DOHH2 (cell line): ENCODE results near the gene LSM14B.

Experiments used
- H3F3A ChIP-seq: fragments of 200-600 bp; sonication (generic), shearing (Covaris generic); 2 replicates; pipeline ENCODE4 v1.6.0; 2016; ENCODE audit warnings: antibody characterized with exemption, mild to moderate bottlenecking; ENCODE audit not compliant: control insufficient read depth, insufficient read depth
- H3K27ac ChIP-seq: fragments of 200-600 bp; sonication (generic); 2 replicates; pipeline ENCODE4 v1.5.1; 2014; ENCODE audit warnings: low read depth, mild to moderate bottlenecking, low read length, moderate library complexity
- H3K27me3 ChIP-seq: fragments of 200-600 bp; sonication (generic); 2 replicates; pipeline ENCODE4 v1.6.1; 2014; ENCODE audit warnings: mild to moderate bottlenecking, low read length, mixed read lengths; ENCODE audit not compliant: control insufficient read depth
- H3K36me3 ChIP-seq: fragments of 200-600 bp; sonication (generic); 2 replicates; pipeline ENCODE4 v1.6.1; 2014; ENCODE audit warnings: mild to moderate bottlenecking, low read length, moderate library complexity, mixed read lengths; ENCODE audit not compliant: control insufficient read depth
- H3K4me1 ChIP-seq: fragments of 200-600 bp; sonication (generic); 2 replicates; pipeline ENCODE4 v1.6.1; 2014; ENCODE audit warnings: mild to moderate bottlenecking, low read length, mixed read lengths; ENCODE audit not compliant: control insufficient read depth
- H3K4me2 ChIP-seq: fragments of 200-600 bp; sonication (generic); 2 replicates; pipeline ENCODE4 v1.6.0; 2014; ENCODE audit warnings: mild to moderate bottlenecking, low read length, moderate library complexity
- H3K4me3 ChIP-seq: fragments of 200-600 bp; sonication (generic); 2 replicates; pipeline ENCODE4 v1.5.1; 2014; ENCODE audit warnings: mild to moderate bottlenecking, low read length, mixed read lengths
- H3K79me2 ChIP-seq: fragments of 200-600 bp; sonication (generic); 2 replicates; pipeline ENCODE4 v1.6.1; 2014; ENCODE audit warnings: mild to moderate bottlenecking, low read length, mixed read lengths; ENCODE audit not compliant: control insufficient read depth
- H3K9me2 ChIP-seq: fragments of 200-600 bp; sonication (generic); replicated peaks from 2 replicates; pipeline ENCODE4 v1.6.1; 2014; ENCODE audit warnings: mild to moderate bottlenecking, low read length, mixed read lengths; ENCODE audit not compliant: control insufficient read depth
- H3K9me3 ChIP-seq: fragments of 200-600 bp; sonication (generic); 2 replicates; pipeline ENCODE4 v1.6.1; 2014; ENCODE audit warnings: antibody characterized with exemption, low read length, mixed read lengths; ENCODE audit not compliant: control insufficient read depth, insufficient read depth
- H4K20me1 ChIP-seq: fragments of 200-600 bp; sonication (generic); 2 replicates; pipeline ENCODE4 v1.6.0; 2014; ENCODE audit warnings: low read depth, mild to moderate bottlenecking, antibody characterized with exemption, low read length, moderate library complexity; ENCODE audit not compliant: control insufficient read depth, insufficient read depth
- CTCF ChIP-seq: fragments of 200-600 bp; sonication (generic); IDR thresholded peaks from one replicate; pipeline ENCODE4 v1.5.1; 2014; ENCODE audit warnings: antibody characterized with exemption, mild to moderate bottlenecking, low read depth, low read length; ENCODE audit not compliant: poor library complexity, severe bottlenecking
- EZH2phosphoT487 ChIP-seq: fragments of 200-600 bp; sonication (generic); IDR thresholded peaks from 2 replicates; pipeline ENCODE4 v1.6.1; 2017; ENCODE audit warnings: borderline replicate concordance, mild to moderate bottlenecking, antibody characterized with exemption, low read length, moderate library complexity, mixed read lengths

The LSM14B gene

DNA sequence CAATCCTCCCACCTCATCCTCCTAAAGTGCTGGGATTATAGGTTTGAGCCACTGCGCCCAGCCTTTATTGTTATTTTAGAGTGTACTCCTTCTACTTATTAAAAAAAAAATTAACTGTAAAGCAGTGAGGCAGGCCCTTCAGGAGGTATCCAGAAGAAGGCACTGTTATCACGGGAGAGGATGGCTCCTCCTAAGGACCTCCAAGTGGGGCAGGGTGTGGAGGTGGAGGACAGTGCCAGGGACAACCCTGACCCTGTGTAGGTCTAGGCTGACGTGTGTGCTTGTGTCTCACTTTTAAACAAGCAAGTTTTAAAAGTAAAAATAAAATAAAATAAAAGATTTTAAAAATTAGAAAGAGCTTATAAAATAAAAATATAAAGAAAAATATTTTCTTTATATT lies 32.9 kb upstream of the LSM14B start:
- Histone ChIP-seq H4K20me1 (no peaks in the 10 kb centered on the region), H3K4me3 (no peak overlapping the region), H3K79me2 (no peaks in the 10 kb centered on the region), H3K27ac (no peak overlapping the region), H3K36me3 (no peaks in the 10 kb centered on the region), H3K4me1 (no peaks in the 10 kb centered on the region), H3F3A (no peaks in the 10 kb centered on the region), H3K9me2 (no peaks in the 10 kb centered on the region), H3K4me2 (no peak overlapping the region), H3K9me3 (no peaks in the 10 kb centered on the region), H3K27me3 (peaks cover 5% of the 10 kb centered on the region)
- TF ChIP-seq EZH2phosphoT487, result no peak
- TF ChIP-seq CTCF, result no peak

- no peak for TF ChIP-seq CTCF
- TF ChIP-seq EZH2phosphoT487, result no peak
- no peaks in the 10 kb centered on the region for H3K4me1 ChIP-seq
- no peaks in the 10 kb centered on the region for H3K36me3 ChIP-seq
- peaks cover 3% of the 10 kb centered on the region for H3K27me3 ChIP-seq
- no peaks in the 10 kb centered on the region for H3K9me2 ChIP-seq
- no peaks in the 10 kb centered on the region for H3F3A ChIP-seq
- no peaks in the 10 kb centered on the region for H4K20me1 ChIP-seq
- no peaks in the 10 kb centered on the region for H3K79me2 ChIP-seq
- no peak overlapping the region for H3K4me2 ChIP-seq
- no peak overlapping the region for H3K4me3 ChIP-seq
- no peak overlapping the region for H3K27ac ChIP-seq
- H3K9me3 ChIP-seq, result no peaks in the 10 kb centered on the region
Observed at GRCh38 chr20:62096421-62097380, 25.6 kb upstream of the LSM14B start.

DNA sequence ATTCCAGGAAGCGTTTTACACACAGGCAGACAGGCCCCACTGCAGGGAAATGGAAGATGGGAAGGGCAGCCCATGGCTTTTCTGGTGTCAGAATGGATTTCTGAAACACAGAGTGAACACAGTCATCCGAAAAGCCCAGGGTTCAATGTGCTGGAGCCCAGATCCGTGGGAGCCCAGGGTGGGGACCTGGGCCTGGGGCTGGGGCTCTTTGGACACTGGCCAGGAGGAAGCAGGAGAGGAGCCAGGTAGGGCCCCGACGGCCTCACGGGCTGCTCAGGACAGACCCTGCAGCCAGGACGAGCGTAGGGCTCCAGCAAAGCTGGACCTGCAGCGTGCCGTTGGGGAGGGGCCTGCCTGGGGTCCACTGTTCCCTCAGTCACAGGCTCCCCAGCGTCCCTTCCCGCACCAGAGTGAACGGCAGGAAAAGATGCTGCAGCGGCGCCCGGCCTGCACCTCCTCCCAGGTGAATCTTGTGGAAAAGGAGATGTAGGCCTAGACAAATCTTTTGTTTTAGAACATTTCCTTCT lies 24.3 kb upstream of the LSM14B start:
- H3K4me1 ChIP-seq, result no peaks in the 10 kb centered on the region
- H3K27me3 ChIP-seq, result no peaks in the 10 kb centered on the region; the same call in 1 of the 2 replicates
- no peaks in the 10 kb centered on the region for H3K79me2 ChIP-seq
- no peak overlapping the region for H3K27ac ChIP-seq
- no peaks in the 10 kb centered on the region for H4K20me1 ChIP-seq
- H3K4me3 ChIP-seq, result no peak overlapping the region
- no peaks in the 10 kb centered on the region for H3K9me2 ChIP-seq
- no peak overlapping the region for H3K4me2 ChIP-seq
- TF ChIP-seq CTCF (no peak), EZH2phosphoT487 (no peak)
- no peaks in the 10 kb centered on the region for H3F3A ChIP-seq
- H3K9me3 ChIP-seq, result no peaks in the 10 kb centered on the region
- no peaks in the 10 kb centered on the region for H3K36me3 ChIP-seq
